ENCODE measurements around the gene CFAP45. TPM values are rescaled to one million over a fixed set of nuclear protein-coding genes. Genes with fewer than 3 reads are reported as not detected.

CFAP45 gene, protein sequence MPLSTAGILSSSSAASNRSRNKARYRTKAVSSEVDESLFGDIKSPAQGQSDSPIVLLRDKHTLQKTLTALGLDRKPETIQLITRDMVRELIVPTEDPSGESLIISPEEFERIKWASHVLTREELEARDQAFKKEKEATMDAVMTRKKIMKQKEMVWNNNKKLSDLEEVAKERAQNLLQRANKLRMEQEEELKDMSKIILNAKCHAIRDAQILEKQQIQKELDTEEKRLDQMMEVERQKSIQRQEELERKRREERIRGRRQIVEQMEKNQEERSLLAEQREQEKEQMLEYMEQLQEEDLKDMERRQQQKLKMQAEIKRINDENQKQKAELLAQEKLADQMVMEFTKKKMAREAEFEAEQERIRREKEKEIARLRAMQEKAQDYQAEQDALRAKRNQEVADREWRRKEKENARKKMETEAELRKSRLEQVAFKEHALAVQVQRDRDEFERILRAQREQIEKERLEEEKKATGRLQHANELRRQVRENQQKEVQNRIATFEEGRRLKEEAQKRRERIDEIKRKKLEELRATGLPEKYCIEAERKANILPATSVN
- 1.2 and 2.1 TPM in 2 replicates for polyA plus RNA-seq

DNA sequence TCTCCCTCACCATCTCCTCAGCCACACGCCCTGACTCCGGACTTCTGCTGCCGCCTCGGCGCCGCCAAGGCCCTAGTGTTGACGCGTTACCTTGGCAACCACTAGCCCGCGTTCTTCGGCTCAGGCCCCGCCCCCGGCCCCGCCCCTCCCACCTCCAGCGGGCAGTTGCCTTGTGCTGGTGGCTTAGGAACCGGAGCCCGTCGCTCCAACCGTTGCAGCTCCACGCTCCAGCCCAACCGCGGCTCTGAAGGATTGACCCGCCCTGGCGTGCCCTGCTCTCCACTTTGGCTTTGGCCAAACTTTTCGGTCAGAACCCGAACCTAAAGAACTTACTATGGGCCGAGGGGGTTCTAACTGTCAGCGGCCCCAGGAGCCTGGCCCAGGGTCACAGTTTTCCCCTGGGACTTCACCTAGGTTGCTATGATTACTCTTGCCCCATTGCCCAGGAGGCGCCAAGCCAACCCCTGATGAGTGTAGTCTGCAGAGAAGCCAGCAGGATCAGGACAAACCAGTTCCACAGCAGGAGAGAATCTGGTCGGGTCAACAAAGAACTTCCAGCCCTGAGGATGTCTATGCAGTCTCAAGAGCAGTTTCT, at the start of gene CFAP45:
Gene CFAP45 (minus strand): TSS at position 80 of the 595 bp plus-strand sequence. CDS start 67 bp downstream, at position 13.

DNA sequence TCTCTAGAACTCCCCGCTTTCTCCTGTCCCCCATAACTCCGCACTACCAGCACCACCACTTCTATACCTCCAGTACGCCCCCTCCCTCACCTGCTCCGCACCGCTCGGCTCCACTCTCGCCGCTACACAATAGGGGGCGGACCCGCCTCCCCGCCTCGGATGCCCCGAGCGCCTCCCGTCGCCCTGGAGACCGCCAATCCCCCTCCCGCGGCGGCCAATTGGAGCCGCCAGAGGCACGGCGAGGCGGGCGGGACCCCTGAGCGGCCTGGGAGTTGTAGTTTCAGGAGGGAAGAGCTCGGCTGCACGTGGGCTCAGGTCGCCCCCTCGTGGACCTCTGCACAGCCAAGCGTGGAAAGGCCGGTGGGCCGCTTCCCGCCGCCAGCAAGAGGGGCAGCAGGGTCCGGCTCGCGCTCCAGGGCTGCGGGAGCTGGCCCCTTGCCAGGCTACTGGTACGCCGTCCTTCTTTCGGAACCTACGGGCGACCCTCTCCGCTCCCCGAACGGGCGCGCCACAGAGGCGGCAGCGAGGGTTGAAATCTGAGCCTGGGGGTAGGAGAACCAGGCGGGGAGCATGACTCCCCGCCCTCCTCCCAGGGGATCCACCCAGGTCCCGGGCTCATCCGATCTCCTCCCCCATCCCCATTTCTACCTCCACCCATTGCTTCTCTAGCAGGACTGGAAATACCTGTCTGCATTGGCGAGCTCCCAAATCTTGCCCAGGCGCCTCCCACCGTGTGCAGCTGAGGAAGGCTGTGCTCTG, 45.7 kb upstream of the CFAP45 start, which contains the start of gene IGSF9:
Gene IGSF9 (minus strand): TSS at position 131 of the 759 bp plus-strand sequence. CDS start 2,159 bp downstream, outside the sequence.

DNA sequence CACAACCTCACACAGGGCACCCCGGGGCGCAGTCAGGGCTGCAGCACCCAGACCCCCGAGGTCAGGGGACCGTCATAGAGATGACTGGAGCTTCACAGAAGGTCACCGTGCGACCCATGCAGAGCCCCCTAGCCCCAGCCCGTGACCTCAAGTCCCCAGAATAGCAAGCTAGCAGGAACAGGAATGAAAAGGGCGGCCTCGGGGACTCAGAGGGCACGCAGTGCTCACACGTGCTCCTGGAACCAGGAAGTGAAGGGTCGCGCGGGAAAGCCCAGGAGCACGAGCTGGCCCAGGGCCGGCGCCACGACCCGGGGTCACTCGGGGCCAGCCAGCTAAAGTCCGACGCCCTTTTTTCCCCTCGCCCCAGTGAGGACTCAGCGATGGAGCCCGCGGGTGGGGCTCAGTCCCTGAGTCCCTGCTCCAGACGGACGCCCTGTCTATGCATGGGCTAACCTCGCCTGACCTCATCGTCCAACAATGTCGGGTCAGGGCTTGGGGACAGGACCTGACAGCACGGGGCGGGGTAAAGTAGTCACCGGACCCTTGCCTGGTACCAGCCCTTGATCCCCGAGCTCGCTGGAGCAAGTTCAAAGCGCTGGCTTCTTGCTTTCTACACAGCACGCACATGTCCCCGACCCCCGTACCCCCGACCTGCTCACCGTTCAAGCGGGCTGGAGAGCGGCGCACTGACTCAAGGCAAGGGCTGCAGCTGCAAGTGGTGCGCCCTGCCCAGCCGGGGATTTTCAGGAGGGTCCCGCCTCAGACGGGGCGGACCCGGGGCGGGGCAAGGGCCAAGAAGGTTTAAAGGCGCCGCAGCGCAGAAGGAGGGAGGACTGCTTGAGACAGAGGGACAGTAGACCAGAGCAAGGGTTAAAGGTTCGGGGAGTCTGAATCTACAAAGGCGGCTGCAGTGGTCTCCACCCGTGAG, 25.1 kb upstream of the CFAP45 start, which contains the start of gene TAGLN2:
Gene TAGLN2 (minus strand): TSS at position 717 of the 928 bp plus-strand sequence. CDS start 4,998 bp downstream, outside the sequence.

DNA sequence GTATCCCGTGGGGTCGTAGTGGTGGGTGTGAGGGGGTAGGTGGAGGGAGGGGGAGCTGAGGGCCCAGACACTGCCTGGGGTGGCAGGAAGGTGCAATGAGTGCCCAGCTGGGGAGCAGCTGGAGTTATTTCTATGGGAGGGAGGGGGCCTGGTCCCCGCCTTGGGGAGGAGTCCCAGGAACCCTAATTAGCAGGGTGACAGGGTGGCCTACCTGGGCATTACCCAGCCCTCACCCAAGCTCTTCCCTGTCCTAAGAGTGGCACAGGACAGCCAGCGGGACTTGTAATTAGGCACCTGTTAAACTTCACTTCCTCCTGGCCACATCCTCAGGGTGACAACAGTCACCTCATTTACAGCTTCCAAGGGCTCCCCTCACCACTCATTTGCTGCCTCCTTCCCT, 37.4 kb downstream of the CFAP45 start, which contains the start of gene VSIG8:
Gene VSIG8 (minus strand): TSS at position 101 of the 400 bp plus-strand sequence. CDS start 136 bp downstream, outside the sequence.

DNA sequence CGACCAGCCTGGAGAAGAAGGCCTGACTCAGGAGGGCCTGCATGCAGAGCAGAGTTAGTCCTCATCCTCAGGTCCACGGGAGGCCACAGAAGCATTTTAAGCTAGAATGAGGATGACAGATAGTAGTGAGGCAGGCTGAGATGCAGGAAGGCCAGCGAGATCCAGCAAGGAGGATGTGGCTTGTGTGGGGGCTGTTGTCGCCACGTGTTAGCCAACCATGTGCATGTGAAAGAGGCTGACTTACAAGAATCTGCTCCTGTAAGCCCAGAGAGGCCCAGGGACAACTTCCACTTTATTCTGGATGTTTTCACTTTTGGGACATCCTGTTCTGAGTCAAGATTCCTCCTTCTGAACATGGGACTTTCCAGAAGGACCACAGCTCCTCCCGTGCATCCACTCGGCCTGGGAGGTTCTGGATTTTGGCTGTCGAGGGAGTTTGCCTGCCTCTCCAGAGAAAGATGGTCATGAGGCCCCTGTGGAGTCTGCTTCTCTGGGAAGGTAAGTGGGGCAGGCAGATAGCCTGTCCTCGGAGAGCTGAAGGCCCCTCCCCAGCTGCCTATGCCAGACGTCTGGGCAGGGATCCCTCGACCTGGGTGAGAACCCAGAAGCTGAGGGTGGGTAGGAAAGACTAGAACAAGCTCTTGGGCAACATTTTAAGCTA, 73.4 kb downstream of the CFAP45 start, which contains the start of gene SLAMF8:
Gene SLAMF8 (plus strand): TSS at position 433 of the 661 bp plus-strand sequence. CDS start 26 bp downstream, at position 459.

Other genes starting within 250 kb of the CFAP45 start
- not detected in 2 replicates for gene CRP, start 185.6 kb downstream of the CFAP45 start, polyA plus RNA-seq
- gene DUSP23, start 119.2 kb downstream of the CFAP45 start, polyA plus RNA-seq, result 0.87 and 3.0 TPM in 2 replicates
- not detected in 2 replicates for gene FCRL6, start 97.8 kb downstream of the CFAP45 start, polyA plus RNA-seq
- not detected in 2 replicates for gene SLAMF8, start 73.3 kb downstream of the CFAP45 start, polyA plus RNA-seq
- gene VSIG8, start 37.5 kb downstream of the CFAP45 start, polyA plus RNA-seq, result not detected in 2 replicates
- 0.36 and 3.3 TPM in 2 replicates for gene TAGLN2, start 25.3 kb upstream of the CFAP45 start, polyA plus RNA-seq
- not detected in 2 replicates for gene IGSF9, start 45.4 kb upstream of the CFAP45 start, polyA plus RNA-seq
- not detected in 2 replicates for gene SLAMF9, start 54.1 kb upstream of the CFAP45 start, polyA plus RNA-seq
- gene PIGM, start 131.8 kb upstream of the CFAP45 start, polyA plus RNA-seq, result 8.0 and 10.7 TPM in 2 replicates
- 17.9 and 18.7 TPM in 2 replicates for gene KCNJ10, start 170.0 kb upstream of the CFAP45 start, polyA plus RNA-seq
- 12.2 and 16.6 TPM in 2 replicates for gene KCNJ9, start 181.4 kb upstream of the CFAP45 start, polyA plus RNA-seq
- 6.4 and 17.5 TPM in 2 replicates for gene IGSF8, start 198.5 kb upstream of the CFAP45 start, polyA plus RNA-seq
- gene ATP1A2, start 215.6 kb upstream of the CFAP45 start, polyA plus RNA-seq, result 60.5 and 65.4 TPM in 2 replicates

Data from Purkinje cell (primary cell).